CD4-positive, alpha-beta T cell treated with Interleukin-6 at 100 ng/mL for 8 hours (primary cell): ENCODE data around the gene MADD.

Experiments
- DNase-seq: peaks from one replicate; pipeline ENCODE4 v3.0.0-alpha.2; 2020; ENCODE audit warnings: mixed read lengths, low spot score

Gene MADD

GRCh38 chr11:47269829-47270305, at the start of gene MADD:
Gene MADD (plus strand): TSS chr11:47270133.
- DNase-seq = peak; percentile 90

GRCh38 chr11:47220401-47220821, 49.5 kb upstream of the MADD start:
- DNase-seq = no peak

DNA sequence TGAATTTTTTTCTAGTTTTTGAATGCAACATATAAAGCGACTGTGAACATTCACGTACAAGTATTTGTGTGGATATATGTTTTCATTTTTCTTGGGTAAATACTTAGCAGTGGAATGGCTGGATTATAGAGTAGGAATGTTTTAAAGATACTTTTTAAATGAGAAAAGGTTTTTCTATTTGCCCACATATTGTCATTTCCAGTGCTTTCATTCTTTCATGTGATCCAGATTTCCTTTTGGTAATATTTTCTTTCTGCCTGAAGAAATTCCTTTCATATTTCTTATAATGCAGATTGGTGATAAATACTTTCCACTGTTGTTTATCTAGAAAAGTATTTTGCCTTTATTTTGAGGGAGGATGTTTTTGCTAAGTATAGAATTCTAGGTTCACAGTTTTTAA, 47.2 kb upstream of the MADD start:
- no peak for DNase-seq

GRCh38 chr11:47225552-47226400, 44.2 kb upstream of the MADD start:
- no peak for DNase-seq

- no peak for DNase-seq
These were observed 40.8 kb upstream of the MADD start for GRCh38 chr11:47229161-47229560.

GRCh38 chr11:47233051-47233450, 36.9 kb upstream of the MADD start:
- no peak for DNase-seq

DNA sequence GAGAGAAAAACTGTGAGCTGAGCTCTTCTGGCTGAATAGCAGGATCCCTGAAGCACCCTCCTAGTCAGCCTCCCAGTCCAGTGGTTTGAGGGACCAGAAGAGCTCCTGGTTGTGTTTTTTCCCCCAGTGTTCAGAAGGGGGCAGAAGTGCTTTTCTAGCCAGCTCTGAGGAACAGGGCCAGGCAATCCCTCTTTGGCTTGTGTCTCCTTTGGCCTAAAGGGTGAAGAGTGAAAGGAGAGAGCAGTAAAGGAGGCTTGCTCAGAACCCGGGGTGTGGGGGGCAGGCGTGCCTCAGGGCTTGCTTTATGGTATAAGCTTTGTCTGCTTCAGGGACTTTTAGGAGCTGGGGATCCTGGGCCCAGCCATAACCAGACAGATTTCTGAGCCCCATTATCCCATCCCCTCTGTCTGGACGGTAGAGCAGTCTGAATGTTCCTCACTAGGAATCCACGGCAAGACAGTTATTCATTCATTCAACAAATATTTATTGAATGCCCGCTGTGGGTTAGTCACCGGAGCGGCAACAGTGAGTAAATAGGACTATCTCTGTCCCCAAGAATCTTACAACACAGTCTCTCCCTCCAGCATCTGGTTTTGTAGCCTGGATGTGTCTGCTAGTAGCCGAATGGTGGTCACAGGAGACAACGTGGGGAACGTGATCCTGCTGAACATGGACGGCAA, 35.8 kb upstream of the MADD start:
- DNase-seq = peak; percentile 13

- DNase-seq = peak; percentile 52
These were observed 35.2 kb upstream of the MADD start for GRCh38 chr11:47234669-47235100.

DNA sequence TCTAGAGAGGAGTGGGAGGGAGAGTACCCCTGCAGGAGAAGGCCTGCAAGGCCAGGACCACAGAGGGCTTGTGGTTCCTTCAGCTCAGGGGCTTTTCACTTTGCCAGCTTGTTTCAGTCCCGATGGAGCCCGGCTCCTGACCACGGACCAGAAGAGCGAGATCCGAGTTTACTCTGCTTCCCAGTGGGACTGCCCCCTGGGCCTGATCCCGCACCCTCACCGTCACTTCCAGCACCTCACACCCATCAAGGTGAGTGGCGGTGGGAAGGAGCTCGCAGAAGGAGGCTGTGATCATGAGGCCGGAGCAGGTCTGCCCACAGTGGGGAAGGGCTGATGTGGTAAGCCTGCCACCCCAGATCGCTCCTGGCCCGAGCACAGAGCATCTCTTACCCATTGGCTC, 34.8 kb upstream of the MADD start:
- DNase-seq = no peak

DNA sequence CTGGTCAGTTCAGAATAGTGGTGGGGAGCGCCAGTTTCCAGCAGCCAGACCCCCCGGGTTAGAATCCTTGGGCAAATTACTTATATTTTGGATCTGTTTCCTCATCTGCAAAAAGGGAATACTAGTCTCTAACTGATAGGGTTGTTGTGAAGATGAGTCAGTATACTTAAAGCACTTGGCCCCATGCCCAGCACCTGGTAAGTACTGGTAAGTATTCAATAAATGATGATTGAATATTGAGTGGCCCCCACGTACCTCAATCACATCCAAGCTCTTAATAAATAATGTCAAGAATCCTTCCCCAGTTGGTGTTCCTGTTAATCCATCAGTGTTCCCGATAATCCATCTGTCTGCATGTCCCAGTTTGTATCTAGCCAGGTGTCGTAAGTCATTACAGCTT, 33.5 kb upstream of the MADD start:
- no peak for DNase-seq

- no peak for DNase-seq
These were observed 30.1 kb upstream of the MADD start for GRCh38 chr11:47239852-47240251.

DNA sequence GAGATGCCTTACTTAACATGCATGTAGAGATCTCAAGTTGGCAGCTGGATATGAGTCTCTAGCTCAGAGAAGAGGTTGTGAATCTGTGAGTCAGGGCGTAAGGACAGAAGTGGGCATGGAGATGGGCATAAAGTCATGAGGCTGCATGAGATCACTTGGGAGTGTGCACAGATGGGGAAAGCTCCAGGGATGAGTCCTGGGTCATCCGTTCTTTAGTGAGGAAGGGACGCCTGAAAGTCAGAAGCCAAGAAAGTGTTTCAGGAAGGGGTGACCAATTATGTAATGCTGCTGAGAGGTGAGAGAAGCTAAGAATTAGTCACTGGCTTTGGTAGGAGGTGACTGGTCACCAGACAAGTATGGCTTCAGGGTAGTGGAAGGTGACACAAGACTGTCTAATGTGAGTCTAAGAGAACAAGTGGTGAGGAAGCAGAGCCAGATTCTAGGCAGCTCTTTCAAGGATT, 28.1 kb upstream of the MADD start:
- no peak for DNase-seq

GRCh38 chr11:47242596-47243192, 27.2 kb upstream of the MADD start:
- DNase-seq = no peak

- DNase-seq = no peak
These were observed 26.5 kb upstream of the MADD start for GRCh38 chr11:47243454-47243853.

DNA sequence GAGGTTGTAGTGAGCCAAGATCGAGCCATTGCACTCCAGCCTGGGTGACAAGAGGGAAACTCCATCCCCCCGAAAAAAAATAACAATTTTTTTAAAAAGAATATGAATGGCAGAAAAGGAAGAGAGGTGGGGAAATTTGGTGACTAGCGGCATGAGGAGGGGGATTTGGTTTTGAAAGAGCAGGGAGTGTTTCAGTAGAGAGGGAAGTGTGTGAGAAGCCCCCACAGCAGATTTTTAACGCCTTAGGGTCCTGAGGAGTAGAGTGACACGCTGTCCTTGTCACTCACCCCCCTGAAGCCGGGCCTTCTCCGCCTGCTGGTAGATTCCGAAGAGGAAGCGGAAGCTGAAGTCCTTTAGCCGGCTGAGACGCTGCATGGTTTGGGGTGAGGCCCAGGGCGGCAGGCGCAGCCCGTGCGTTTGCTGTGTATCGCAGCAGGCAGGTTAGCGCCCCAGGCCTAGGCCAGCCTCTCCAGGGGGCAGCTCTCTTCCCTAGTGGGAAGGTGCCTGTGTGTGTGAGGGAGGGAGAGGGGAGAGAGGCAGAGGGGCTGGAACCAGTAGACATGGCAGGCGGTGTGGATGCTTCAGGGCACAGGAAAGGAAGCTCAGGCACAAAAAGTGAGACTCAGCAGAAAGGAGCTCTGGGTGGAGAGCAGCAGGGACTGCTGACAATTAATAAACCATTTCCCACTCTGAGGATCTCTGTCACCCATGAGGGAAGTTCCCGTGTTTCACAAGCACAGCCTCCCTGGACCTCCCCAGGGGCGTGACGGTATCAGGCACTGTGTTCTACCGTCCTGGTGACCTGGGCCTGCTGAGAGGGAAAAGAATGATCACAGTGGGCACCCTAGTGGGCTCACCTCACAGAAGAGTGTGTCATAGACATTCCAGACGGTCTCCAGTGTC, 25.2 kb upstream of the MADD start:
- DNase-seq = no peak

DNA sequence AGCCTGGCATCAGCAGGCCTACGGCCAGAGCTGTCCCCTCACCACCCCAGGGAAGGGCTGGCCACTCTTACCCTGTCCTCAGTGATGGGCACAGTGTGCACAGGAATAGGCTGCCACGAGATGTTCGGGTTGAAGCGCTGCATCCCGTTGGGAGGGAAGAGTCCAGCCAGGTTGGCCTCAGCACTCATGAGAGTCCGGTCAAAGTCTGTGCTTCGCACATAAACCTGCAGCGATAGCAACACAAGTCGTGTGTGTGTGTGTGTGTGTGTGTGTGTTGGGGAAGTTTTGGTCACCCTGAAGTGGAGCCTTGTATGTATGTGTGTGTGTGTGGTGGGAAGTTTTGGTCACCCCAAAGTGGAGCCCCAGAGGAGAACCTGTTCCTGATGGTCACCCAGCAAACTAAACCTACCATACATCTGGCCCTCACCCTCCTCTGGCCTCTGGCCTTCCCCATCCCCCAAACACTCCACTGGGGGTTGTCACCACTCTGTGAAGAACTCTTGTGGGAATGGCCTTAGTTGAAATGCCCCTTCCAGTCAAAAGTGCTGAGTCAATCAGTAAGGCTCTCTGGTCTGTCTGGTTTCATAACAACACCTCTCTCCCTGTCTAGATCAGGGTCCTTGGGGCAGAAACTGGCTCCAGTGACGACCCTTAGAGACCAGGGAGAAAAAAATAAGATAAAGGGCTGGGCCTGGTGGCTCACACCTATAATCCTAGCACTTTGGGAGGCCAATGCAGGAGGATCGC, 24.1 kb upstream of the MADD start:
- DNase-seq = no peak

GRCh38 chr11:47247502-47247901, 22.4 kb upstream of the MADD start:
- no peak for DNase-seq

DNA sequence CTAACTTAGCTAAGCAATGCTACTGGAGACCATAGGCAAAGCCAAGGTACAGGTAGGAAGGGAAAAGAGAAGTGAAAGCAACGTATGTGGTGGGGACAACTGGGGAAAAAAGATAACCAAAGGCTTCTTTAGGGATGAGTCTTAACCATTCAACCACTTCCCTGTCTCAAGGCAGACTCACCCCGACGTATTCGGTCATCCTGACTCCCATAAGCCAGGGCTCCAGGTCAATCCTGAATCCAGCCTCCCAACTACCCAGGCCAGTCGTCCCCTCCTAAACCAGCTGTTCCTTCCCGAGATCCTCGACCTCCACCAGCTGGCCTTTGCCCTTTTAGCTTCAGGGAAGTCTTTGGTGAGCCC, 21.6 kb upstream of the MADD start:
- no peak for DNase-seq

DNA sequence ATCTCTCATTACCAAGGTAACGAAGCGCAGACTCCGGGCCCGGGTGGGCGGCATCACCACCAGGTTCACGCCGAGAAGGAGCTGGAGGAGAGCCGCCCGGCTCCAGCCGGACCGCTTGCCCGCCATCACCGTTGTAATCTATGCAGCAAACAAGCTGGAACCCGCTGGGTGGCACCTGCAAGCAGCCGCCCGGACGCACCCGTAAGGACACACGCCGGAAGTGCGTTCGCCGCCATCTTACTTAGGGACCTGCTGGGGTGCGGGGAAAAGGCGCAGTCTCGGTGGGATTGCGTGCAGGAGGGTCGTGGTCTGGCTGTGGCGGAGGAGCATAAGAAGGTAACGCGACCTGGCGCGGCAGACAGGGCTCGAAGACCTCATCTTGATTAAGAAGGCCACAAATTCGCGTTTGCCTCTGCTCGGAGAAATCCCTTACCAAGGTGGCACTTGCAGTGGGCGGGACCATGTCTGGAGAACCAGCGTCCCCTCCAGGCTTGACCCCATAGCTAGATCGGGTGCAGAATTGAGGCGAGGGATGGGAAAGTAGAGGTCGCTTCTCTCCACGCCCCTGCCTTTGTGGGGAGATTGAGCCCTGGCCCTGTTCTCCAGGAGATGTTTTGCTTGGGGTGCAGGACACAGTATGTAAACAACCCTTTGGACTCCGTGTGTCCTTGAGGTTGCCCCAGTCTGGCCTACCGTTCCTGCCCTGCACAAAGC, 21.1 kb upstream of the MADD start, which contains the start of gene ACP2:
Gene ACP2, minus strand, starts transcription at position 151 of the 714 bp plus-strand sequence. Its CDS starts 25 bp downstream, at position 126.
- DNase-seq = peak; percentile 85

GRCh38 chr11:47249378-47249715, 20.6 kb upstream of the MADD start:
- DNase-seq = no peak
